Spleen (tissue), 7 donors: ENCODE results near the gene PHF21A.

Experiments used
- POLR2A ChIP-seq, 3 donors: fragments of 450-650 bp; IDR thresholded peaks; one replicate each; pipeline ENCODE4 v1.5.1; 2017; ENCODE audit warnings: antibody characterized with exemption in 3 of 3, mild to moderate bottlenecking in 1 of 3
- TF ChIP-seq, protein P1 (sequence below), 11 experiments: fragments of 200-600 bp in 7 of 11; fragments of 450-650 bp in 4 of 11; sonication (generic) in 4 of 11; IDR thresholded peaks in 8 of 11; conservative IDR thresholded peaks in 3 of 11; 1 replicate in 7 of 11; 2 replicates in 4 of 11; pipeline versions ENCODE4 v1.4.0 to v1.8.0; 2016 to 2021; ENCODE audit warnings: antibody characterized with exemption in 11 of 11, inconsistent platforms in 4 of 11, mild to moderate bottlenecking in 1 of 11
- donor health status: DM: no; HTN: no; CAD: no; lungs with moderate emphysema.
- donor health status: DM: no; HTN: no; CAD: no.
- donor health status: DM: no; HTN: no; CAD: no.

DNA sequence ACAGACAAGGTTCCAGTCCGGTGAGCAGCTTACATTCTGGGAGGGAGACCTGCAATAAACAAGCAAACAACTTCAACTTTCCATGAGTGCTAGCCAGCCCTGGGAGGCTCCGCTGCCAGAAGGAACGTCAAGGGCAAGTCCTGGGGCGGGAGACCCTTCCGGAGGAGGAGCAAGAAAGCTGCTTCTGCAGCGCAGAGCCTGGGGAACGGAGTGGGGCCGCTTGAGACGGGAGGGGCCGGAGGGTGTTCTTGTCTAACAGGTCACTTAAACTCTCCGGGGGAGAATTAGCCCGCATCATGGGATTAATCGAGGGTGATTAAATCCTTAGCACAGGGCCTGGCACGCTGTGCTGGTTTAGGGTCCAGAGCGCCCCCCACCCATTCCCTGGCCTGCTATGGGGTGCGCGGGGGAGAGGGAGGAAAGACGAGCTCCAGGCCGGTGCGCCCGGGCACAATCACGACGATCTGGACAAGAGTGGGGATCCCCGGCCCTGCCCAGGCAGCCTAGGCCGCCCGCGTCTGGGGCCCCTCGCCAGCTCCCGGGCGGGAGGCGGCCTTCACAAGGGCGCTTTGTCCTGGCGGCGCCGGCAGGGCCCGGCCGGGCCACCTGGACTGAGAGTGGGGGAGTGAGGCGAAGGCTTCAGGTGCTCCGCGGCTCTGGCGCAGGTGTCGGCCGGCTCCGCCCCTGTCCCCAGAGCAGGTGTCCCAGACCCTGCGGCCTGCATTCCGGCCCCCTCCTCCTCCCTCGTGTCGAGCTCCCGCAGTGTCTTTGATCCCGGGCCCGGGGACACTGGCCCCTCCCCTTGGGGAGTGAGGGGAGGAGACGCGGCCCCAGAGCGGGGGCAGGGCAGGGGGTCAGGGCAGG is 199.5 kb downstream of the PHF21A start:
- TF ChIP-seq, protein P1, sequence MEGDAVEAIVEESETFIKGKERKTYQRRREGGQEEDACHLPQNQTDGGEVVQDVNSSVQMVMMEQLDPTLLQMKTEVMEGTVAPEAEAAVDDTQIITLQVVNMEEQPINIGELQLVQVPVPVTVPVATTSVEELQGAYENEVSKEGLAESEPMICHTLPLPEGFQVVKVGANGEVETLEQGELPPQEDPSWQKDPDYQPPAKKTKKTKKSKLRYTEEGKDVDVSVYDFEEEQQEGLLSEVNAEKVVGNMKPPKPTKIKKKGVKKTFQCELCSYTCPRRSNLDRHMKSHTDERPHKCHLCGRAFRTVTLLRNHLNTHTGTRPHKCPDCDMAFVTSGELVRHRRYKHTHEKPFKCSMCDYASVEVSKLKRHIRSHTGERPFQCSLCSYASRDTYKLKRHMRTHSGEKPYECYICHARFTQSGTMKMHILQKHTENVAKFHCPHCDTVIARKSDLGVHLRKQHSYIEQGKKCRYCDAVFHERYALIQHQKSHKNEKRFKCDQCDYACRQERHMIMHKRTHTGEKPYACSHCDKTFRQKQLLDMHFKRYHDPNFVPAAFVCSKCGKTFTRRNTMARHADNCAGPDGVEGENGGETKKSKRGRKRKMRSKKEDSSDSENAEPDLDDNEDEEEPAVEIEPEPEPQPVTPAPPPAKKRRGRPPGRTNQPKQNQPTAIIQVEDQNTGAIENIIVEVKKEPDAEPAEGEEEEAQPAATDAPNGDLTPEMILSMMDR (IDR thresholded peaks at IDR 0.05 in 8 of 11, conservative IDR thresholded peaks at IDR 0.05 in 3 of 11), result no peak
- no peak for TF ChIP-seq POLR2A (IDR thresholded peaks at IDR 0.05)
